NCI-H187 (cell line): Measurements from ENCODE around the gene STARD13.

Experiments used
- DNase-seq, 2 experiments: peaks; one replicate each; lab custom pipeline; 2025; lab: John Stamatoyannopoulos, UW

Gene STARD13

GRCh38 chr13:33307843-33308242, 22.3 kb upstream of the STARD13 start:
- DNase-seq = no peak

DNA sequence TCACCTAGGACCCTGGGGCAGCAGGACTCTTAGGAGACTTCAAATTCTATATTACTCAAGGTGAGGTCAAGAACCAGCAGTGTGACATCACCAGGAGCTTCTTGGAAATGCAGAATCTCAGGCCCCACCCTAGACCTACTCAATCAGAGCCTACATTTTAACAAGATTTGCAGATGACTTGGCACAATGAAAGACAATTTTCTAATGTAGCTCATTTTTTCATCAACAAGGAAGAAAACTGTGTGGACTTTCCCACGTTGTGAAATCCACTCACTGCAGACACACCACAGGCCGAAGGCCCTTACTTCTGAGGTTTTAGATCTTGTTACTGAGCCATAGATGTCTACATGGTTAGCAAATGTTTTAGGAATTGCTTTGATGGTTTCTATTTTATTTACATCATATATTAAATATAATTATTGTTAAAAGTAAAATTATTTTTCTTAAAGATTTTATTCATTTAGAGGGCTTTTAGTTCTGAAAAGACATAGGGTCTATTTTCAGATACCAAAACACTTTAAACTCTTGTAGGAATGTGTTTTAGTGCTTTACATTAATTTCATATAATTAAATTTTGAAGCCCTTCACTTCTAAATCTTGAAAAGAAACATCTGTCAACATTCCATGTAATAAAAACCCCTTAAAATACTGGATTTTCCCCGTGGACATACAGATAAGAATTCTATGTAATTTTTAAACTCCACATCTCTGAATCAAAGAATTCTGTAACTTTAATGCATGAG, 18.5 kb upstream of the STARD13 start:
- no peak for DNase-seq

DNA sequence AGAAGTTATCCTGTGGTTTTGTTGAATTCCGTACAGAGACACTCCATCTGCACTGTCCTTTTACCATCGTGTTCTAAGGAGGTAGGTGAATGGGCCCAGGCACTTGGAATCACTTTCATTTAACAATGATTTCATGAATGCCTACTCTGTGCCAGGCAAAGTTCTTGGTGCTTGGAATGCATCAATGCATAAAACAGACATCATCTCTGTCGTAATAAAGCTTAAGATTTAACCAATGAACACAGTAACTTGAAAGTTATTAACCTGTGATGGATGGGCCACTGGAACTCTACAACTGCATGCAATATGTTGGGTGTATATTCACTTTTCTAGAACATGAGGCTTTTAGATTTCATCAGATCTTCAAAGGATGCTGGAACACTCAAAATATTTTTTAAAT, 14.1 kb upstream of the STARD13 start:
- DNase-seq = no peak

DNA sequence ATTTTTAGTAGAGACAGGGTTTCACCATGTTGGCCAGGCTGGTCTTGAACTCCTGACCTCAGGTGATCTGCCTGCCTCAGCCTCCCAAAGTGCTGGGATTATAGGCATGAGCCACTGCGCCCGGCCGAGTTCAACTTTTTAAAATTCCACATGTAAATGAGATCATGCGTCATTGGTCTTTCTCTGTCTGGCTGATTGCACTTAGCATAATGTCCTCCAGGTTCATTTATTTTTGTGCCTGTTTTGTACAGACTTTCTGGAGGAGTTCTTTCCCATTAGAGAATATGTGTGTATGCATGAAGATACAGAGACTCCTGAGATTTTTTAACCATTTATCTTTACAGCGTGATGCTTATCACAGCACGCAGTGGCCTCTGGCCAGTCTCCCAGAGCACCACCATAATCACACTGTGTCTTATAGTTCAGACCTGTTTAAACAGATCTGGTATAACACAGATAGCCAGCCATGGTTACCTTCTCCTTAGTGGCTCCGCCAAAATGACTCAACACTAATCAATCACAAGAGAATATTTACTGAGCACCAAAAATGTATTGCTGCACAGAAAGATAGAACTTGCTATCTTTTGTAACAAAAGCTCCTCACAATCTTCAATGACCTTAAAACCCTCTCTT, 11.4 kb upstream of the STARD13 start:
- no peak for DNase-seq

DNA sequence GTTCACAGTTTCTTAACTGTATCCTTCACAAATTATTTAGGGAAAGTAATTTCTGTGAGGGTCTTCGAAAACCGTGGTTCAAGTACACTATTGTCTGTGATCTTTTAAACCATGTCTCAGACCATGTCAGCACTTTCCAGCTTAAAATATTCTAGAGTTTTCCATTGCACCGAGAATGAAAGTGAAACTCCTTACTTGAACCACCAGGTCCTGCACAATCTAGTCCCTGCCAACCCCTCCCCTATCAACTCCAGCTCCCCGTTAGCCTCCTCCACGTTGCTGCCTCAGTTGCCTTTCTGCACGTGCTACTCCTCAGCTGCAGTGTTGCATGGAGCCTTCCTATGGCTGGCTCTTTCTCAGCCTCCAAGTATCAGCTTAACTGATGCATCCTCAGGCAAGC, 7.2 kb upstream of the STARD13 start:
- no peak for DNase-seq

DNA sequence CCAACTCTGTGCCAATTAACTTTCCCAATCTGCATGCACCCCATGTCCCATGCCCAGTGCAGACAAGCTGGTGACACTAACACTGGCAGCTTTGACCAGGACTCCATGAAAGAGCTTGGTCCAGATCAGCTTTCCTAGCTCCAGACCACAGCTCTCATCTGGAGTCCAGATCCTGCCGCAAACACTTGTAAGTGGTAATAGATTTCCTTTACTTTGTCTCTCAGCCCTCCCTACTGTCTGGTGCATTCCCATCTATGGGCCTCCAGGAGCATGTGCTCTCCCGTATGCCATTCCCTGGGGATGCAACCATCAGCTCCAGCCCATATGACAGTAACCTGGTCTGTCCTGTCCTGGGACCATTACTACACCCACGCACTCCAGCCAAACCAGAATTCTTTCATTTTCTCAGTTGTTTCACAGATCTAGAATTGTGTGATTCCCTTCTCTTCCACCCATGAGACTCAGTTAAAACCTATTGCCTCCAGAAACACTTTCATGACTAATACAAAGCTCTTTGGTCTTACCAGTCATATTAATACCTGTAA, 4.9 kb upstream of the STARD13 start:
- DNase-seq = no peak

DNA sequence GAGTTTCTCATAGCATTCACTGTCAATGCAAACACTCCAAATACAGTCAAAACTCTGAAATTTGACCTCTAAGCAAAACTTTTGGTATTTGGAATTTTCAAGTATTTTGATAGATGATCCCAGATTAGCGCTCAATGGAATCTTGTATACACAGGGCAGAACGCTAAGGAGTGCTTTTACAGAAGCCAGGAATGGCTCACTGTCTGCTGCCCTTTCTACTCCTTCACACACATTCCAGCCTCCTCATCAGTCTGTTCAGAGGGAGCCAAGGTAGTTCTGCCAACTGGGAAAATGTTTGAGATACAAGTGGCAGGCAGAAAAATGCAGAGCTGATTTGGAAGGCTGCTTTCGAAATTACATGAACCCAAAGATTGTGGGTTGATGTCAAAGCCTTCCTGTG, 4.4 kb upstream of the STARD13 start:
- no peak for DNase-seq

DNA sequence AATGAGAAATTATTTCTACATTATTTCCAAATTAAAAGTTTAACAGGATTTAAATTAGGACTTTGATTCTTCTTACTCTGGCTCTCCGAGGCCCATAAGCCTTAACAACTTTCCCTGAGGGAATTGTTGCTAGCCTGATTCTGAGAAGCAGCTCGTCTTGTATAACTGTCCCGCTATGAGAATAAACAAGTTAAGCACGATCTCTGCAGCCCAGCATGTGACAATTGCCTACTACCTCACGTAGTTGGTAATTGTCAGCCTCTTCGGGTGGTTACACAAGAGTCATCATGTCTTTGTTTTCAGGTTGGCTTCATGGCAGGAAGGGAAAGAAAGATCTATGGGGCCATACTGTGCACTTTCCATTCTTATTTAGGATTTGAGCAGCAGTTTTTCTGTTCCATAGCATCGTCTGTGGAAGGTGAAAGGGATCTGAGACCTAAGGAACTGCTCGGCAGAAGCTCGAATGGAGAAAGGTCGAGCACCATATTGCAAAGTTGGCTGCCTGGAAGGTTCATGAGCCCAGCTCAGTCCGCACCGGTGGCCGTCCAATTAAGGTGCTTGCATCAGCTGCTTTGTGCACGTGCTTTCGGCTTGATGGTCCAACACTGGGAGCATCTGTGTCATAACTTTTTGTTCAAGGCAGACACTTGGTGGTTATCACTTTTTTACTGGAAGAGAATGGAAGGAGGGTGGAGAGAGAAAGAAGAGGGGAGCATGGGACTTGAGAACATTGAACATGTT, 1.8 kb upstream of the STARD13 start:
- no peak for DNase-seq

DNA sequence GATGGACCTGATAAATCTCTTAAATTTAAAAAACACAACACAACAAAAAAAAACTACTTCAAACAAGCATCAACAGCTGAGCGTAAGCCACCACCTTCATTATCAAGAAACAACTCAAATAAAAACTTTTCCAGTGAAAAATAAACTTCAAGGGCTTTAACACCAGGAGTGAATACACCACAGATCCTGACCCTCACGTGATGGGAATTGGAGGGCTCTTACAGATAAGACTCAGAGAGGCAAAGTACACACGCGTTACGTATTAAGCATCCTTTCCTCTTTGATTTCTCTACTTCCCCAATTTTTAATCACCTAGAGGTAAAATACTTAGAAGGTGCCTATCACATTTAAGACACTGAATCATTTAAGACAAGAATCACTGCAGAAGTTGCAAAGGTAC, 573 bp upstream of the STARD13 start:
- DNase-seq = no peak

- DNase-seq = no peak
Measured at GRCh38 chr13:33284916-33285315, 639 bp downstream of the STARD13 start.

DNA sequence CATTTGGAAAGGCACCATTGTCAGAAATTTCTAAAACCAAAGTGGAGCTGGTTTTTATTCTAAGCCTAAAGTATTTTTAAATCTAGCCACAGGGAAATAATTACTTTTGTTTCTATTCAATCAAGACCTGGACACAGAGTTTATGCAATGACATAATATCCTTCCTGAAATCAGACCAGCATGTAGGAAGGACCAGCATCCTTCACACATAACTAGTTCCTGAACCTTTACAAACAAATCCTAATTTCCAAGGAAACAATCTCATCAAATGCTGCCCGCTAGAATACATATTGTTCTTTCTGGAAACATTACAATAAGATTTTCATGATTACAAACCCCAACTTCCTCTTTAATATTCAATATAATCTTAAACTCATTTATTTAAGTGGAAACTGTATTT, 1.5 kb downstream of the STARD13 start:
- DNase-seq = no peak

GRCh38 chr13:33283195-33283911, 2.2 kb downstream of the STARD13 start:
- no peak for DNase-seq

- no peak for DNase-seq
Measured at GRCh38 chr13:33281951-33282595, 3.5 kb downstream of the STARD13 start.

- DNase-seq = no peak
Measured at GRCh38 chr13:33280923-33281322, 4.6 kb downstream of the STARD13 start.

DNA sequence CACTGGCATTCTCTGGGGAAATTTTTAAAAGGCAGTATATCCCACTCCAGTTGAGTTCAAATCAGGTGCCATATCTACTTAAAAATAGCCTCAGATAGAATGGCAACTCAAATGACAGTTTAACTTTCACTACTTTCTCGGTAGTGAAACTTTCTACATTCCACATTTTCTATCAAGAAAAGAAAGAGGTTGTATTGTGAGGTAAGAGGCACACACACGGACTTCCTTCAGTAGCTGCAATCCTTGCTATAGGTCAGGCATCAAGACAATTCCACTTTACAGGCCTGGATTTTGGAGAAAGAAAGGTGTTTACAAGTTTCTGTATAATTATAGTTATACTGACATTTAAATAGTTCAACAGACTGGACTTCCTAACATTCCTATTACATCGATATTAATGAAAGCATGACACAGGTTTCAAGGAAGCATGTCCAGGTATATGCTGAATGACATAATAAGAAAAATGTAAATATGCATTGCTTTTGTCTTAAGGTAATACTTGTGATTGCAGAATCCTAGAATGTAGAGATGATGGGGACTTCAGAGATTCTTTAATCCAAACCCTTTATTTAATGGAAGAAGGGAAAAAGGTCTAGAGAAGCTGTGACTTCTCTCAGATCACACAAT, 5.2 kb downstream of the STARD13 start:
- DNase-seq = no peak

GRCh38 chr13:33279414-33280278, 5.9 kb downstream of the STARD13 start:
- no peak for DNase-seq

GRCh38 chr13:33278913-33279312, 6.6 kb downstream of the STARD13 start:
- no peak for DNase-seq

DNA sequence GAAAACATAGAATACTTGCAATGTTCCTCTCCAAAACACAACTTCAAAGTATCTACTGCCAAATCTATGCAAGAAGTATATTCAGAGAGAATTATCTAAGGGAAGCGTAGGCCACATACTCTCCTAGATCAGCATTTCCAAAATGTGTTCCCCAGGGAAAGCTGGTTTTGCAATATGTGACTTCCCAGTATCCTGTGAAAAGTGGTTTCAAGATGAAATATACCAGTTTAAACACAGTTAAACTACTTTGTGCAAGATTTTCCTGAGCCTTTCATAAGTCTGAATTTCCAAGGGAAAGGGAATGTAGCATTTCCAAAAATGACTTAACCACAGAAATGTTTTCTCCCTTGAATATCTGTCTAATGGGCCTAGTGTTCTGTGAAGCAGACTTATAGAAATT, 7.6 kb downstream of the STARD13 start:
- DNase-seq = no peak

GRCh38 chr13:33277037-33277740, 8.4 kb downstream of the STARD13 start:
- DNase-seq = no peak

- no peak for DNase-seq
Measured at GRCh38 chr13:33276570-33276969, 9.0 kb downstream of the STARD13 start.
